ENCODE measurements around the gene ALKBH3.

ALKBH3 gene

DNA sequence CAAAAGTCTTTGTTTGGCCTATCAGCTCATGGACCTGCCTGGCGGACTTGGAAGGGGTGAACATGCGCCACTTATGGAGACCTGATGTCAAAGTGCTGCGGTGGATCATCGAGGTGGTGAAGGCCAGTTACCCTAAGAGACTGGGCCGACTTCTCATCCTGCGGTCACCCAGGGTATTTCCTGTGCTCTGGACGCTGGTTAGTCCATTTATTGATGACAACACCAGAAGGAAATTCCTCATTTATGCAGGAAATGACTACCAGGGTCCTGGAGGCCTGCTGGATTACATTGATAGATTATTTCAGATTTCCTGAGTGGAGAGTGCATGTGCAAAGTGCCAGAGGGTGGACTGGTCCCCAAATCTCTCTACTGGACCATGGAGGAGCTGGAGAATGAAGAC lies 17.9 kb downstream of the ALKBH3 start:
- no peak for DNase-seq

DNA sequence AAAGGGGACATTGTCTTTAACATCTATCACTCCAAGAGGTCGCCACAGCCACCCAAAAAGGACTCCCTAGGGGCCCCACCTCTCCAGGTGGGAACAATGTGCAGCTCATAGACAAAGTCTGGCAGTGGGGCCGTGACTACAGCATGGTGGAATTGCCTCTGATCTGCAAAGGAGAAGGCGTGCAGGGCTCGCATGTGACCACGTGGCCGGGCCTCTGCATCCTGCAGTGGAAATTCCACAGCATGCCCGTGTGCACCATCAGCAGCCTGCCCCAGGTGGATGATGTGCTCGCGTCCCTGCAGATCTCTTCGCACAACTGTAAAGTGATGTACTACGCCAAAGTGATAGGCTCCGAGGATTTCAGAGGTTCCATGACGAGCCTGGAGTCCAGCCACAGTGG lies 18.5 kb downstream of the ALKBH3 start:
- no peak for DNase-seq

DNA sequence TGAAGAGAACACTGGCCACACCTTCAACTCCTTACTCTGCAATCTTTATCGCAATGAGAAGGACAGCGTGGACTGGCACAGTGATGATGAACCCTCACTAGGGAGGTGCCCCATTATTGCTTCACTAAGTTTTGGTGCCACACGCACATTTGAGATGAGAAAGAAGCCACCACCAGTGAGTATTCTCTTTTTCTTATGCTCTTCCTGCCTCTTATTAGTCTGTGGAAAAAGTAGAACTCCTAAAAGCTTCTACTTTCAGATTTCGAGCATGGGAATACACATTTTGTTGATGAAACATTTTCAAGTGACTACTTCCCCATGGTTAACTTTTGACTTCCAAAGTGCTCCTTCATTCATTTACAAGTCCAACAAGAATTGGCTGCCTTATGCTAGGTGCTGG lies 20.9 kb downstream of the ALKBH3 start:
- DNase-seq, result no peak

DNA sequence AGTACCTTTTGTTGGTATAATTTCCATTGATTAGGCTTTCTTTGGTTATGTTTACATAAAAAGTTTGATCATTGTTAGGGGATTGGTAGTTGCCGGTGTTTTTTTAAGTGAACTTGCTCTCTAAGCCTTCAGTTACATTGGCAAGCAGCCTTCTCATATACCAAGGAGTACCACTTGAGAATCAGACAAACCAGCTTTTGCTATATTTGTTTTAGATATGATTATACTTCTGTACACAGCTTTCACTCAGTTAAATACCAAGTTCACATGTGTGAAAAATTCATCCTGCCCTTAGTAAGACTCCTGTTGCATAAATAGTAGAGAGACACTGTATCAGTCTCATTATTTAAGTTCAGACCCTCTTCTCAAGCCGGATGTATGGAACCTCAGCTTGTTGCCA lies 22.4 kb downstream of the ALKBH3 start:
- no peak for DNase-seq

DNA sequence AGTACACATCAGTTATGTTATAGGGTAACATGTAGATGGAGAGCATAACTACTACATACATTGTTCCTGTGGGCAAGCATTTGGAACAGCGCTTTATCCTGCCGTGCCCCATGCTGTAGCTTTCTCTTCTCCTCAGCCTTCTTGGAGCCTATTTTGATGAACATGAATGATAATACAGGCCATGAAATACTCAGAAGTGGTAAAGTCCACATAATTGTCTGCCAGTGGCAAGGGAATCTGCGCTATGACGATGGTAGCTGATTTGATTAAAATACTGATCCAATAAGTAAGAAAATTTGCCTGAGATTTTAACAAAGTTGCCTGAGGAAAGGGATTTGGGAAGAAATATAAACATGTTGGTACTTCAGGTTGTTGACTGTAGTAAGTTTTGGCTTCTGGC lies 23.3 kb downstream of the ALKBH3 start:
- no peak for DNase-seq

DNA sequence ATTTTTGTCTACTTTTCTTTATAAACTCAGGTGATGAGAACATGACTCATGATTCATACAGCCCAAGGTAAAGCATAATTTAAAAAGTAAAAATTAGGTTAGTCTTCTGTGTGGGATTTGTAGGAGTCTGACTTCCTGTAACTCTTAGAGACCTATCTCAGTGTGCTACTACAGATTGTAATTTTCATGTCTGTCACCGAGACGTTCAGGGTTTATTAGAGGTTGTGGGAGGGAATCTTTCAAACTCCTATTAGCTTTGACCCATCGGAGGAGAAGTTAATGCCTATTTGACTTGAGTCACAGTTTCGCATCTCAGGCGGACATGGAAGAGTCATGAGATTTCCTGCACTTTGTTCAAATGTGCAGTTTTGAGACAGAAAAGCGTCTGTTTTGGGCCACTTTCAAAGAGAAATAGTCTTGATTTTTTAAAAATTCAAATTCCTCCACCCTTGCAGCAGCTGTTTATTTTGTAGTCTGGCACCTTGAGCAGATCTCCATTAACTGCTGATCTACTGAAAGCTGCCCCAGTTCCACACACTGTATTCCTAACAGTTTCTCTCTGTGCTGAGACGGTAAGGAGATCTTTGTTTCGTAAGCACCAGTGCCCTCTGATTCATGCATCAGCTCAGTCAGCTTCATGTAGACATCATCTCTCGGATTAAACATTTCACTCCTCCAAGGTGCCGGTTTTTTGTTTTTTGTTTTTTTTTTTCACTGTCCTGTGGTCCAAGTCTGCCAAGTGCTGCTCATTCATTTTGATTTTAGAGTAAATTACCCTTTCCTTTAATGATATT lies 24.3 kb downstream of the ALKBH3 start:
- no peak for DNase-seq

DNA sequence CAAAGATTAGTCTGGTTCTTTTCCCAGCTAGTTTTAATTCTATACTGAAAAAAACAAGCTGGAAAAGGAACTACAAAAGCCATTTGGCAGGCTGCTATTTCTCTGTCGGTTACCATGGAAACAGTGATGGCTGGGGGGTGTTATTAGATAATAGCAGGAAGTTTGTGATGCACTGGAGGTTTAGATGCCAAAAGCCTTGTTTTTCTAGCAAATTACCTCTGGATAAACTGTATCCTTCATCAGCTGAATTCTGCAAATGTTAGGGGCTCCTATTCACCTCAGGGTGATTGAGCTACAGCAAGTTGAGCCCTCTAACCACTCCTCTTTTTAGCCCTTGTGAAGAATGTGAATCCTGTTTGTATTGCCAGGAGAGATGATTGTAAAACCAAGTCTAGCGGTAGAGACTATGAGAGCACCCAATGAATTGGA lies 25.2 kb downstream of the ALKBH3 start:
- peak; percentile 38 for DNase-seq

DNA sequence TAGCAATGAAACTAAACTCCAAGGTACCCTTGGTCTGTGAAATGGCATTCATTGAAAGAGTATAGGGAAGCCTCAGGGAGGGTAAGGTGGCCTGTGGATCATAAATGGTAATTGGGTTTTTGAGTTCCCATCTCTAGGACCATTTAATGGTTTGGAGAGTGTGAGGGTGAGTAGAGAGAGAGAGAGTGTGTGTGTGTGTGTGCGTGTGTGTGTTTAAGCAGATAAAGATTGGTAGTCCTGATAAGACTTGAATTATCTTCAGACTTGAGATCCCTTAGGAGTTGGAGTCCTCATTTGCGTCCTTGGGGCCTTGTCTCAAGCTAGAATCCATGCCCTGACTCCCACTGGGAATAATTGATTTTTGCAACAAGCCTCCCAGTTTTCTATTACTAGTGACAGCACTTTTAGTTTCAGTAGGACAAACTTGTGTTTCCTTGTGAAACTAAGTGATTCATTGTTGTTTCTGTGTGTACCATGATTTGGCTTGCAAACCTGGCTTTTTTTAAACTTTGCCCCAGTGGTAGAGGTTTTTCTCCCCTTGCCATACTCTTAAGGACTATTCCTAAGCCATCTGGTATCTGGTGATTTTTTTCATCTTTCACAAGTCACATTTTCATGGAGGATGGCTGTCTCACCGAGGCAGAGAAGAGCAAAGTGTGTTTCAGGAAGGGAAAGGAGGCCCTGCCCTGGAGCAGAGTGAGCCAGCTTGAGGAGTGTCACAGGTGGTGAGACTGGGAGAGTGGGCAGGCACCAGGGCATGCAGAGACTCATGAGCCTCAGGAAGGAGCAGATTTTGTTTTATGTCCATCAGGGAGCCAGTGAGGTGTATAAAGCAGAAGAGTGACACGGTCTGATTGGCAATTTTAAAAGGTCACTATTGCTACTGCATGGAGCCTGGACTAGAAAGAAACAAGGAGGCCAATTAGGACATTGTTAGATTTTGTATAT lies 26.7 kb downstream of the ALKBH3 start:
- no peak for DNase-seq

DNA sequence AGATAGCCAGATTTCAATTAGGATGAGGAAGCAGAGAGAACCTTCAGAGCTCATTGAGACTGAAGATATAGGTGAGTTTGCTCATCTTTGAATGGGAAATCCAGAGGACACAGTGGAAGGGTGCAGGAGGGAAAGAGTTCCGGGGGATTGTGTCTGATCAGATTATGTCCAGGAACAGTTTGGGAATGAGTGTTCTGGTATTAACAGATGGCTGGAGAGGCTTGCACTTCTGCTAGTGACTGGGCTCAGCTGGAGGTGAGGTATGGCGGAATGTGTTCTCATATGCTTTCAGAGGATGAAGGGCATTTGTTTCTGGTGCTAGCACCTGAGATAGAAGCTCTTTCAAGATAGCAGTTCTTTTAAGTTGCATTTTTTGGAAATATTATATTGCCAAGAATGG lies 27.6 kb downstream of the ALKBH3 start:
- peak; percentile 12 for DNase-seq

DNA sequence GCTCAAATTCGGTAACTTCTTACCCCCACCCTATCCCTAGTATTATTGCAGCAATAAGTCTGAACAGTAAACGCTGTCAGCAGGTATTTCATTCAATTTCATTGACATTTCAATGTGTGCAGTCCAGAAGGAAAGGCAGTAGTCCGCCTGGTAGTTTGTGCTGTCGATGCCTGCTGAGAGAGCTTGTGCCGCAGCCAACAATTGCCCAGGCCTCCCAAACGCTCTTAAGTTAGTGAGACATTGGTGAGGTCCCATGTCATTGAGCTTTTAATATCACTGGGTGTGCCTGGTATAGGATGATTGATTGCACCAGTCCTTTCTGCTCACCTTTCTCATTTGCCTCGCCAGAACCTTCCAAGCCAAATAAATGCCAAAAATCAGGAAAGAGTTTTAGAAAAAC lies 28.1 kb downstream of the ALKBH3 start:
- no peak for DNase-seq

DNA sequence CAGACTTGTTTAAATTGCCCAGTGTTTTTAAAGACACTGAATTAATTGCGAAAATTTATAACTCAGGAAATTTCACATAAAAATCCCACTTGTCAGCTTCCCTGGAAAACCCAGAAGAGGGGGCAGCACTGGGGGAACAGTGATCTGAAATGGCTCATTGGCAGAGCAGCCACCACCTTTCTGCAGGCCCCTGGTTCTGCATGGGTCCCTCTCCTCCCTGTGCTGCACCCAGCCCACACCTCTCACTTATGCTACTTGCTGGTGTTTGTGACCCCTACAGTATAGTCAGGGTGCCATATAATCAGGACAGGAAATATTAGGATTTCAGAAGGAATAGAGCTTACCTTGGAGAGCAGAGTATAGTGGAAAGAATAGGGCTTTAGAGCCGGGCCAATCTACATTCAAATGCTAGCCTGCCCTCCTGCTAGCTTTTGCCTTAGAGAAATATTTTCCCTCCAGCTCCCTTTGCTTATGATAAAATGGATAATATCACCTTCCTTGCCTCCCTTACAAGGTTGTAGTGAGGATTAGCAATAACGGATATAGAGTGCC lies 33.3 kb downstream of the ALKBH3 start:
- no peak for DNase-seq

DNA sequence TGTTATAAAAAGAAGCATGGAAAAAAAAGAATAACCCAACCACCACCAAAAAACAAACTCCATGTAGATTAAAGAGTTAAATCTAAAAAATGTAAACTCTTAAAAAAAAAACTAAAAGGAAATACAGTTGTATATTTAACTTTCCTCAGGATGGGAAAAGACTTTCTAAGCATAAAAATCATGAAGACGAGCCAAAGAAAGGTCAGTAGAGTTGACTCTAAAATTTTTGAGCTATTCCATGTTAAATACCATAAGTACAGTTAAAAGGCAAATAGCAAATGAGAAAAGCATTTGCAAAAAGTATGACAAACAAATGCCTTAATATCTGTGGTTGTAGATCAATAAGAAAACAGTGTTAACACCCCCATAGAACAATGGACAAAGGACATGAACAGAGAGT lies 33.8 kb downstream of the ALKBH3 start:
- no peak for DNase-seq

DNA sequence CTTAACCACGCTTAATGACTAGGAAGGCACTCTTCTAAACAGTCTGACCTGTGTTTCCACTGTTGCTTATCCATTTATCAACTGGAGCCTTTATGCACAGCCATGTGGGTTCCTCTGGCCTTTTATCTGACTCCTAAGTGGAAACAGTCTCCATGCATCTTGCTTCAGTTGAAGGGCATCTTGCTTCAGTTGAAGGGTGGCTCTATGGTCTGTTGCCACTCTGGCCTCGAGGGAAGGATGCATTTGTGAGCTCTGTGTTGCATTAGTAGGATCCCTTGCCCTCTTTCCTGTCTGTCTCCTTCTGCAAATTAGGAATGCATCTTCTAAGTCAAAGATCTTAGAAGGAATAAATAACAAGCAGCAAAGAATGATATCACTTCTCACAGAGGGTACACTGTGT lies 36.0 kb downstream of the ALKBH3 start:
- DNase-seq, result no peak

DNA sequence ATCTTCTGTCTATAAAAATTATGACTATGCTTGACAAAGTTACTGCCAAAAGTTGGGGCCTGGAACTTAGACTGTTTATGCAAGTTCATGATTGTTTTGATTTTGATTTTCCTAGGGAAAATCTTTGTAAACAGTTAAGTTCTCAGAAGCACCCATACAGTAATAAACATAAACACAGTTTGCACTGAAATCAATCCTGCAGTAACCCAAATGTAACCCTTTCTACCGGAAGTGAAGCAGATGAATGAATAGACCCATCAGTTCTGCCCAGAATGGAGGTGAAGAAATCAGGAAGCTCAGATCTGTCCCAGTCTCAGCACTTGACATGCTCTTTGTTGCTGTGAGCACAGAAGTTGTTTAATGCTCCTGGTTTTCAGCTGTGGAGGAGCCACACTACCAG lies 37.2 kb downstream of the ALKBH3 start:
- DNase-seq, result no peak

DNA sequence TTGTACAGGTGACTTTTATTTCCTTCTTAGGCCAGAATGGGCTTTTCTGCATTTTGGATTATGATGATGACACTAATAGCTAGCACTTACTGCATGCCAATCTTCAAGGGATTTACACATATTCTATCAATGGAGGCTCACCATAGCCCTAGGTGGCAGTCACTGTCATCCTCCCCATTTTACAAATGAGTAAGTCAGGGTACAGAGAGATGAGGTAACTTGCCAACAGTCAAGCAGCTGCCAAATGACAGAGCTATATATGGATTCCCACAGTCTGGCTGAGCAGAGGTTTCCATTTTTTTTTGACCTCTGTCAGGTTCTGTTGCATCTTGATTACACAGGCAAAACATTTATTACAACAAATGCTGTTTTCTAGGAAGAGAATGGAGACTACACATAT lies 38.0 kb downstream of the ALKBH3 start:
- no peak for DNase-seq

DNA sequence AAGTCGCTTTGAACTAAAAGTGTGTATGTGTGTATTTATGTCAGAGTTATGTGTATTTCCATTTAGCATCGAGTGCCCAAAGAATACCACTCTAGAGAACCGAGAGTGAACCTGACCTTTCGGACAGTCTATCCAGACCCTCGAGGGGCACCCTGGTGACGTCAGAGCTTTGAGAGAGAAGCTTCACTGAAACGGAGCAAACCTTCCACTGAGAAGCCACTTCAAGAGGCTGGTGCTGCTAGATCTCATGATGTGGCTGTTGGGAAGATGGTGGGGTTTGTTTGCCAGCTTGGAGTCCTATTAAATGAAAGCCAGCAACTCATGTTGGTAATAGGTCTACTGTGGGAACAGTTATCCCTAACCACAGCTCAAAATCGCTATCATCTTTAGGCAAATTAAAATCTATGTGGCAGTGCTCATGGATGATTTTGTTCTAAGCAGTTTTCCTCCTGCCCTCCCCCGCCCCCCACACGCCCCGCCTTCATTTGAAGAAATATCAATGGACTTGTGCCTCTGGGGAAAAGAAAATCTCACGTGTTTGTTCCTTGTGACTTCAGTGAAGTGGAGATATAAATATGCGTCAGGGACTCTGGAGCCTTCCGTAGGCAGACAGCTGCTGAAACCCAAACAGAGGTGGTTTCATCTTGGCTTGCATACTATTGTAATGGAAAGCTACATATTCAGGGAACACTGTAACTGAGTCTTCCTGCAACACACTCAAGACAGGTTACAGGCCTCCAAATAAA lies 39.4 kb downstream of the ALKBH3 start:
- DNase-seq, result no peak

DNA sequence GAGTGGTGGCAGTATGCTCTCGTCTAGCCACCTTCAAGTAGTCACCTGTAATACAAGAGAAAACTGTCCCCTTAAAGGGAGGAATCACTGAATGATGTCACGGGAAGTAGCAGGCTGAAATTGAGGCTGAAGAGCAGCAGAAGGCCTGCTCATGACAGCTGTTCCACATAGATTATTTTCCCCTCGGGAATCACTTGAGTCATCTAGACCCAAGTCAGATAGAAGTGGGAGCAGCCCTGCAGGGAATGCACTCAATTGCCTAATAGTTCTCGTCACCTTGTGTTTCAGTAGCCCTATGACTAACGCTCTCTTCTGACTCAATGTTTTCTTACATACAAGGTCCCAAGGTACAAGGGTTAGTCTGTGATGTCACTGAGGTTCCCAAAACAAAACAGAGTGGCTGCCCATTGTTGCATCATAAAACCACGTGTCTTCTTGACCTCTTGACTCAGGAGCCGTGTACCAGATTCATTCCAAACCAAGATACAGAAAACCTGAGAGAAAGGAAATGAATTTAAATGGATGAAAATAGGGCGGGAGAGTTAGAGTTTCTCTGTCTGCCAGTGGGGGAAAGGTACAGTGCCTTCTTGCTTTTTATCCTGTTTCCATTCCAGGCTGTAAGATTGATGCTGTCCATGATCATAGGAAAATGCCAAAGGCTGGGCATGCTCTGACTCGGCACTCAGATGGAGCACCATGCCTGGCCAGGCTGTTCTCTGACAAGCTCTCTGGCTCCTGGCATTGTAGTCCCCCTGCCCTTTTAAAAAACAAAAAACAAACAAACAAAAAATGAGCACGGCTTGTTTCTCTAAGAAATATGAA lies 40.2 kb downstream of the ALKBH3 start:
- DNase-seq, result peak; percentile 55

DNA sequence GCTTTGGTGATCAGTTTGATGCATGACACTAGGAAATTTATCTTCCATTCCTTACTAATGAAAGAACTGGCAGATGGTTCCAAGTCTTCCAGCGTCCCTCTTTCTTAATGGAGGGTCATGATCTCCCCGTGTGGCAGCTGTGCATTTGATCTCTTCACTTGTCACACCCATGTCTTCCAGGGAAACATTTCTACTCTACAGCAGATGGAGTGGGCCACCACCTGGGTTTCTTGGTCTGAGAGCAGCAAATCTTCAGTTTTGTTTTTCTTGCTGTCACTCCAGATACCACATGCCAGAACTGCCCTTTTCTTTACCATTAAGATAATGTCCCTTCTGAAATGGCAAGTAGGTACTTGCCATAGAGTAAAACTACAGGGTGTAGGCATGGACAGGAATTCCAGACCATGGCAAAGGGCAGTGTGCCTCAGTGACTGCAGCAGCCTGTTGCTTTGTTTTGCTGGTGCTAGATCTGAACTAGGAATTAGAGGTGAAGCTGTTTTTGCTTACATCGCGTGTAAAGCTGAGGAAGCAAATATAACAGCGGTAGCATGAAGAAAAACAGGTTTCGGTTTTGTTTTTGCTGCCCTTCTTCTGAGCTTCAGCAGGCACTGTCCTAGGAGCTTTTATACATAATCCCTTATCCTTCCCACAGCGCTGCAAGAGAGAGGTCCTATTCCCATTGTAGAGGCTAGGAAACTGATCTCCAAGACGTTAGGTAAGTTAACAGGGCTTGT lies 41.1 kb downstream of the ALKBH3 start:
- no peak for DNase-seq

DNA sequence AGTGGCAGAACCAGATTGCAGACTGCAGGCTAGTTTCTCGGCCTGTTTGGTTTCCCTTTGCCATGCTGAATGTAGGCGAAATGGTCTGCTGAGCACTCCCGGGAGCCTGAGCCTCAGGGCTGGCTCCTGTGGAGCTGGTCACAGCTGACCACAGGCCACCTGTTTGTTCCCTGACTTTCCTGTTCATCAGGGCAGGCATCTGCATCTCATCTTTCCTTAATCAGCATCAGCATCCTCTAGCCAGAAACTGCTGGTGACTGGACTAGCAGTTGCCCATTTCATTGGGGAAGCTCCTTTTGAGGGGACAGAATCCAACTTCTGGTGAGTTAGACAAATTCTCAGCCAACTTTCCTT lies 41.6 kb downstream of the ALKBH3 start:
- no peak for DNase-seq

DNA sequence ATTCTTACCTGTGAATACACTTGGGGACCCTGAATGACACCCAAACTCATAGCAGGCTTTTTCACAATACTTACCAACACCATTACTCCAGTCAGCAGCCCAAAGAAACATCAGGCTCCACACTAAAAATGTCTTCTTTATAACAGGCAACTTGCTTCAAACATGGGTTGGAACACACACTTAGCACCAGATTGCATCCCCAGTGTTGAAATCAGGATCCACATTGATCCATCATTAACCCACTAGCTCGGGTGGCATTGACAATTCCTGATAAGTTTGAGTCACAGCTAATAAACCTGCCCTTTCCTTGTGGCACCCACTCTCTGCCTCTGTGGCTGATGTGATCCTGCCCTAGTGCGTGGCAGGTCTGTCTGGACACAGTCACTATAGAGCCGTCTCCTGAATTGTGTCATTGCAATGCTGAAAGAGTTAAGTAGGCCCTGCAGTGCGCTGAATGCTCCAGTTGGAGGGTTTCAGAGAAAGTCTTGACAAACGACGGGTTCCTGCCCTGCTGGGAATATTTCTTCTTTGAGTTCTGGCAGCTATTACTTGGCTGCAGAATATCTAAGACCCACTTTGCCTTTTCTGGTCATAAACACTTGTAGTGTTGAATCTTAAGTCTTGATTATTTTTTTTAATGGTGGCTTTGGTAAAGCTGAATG lies 42.2 kb downstream of the ALKBH3 start:
- no peak for DNase-seq

Measured in NCI-H1694 (cell line).